WTC11 (cell line): ENCODE measurements around the gene CLEC1A. TPM values are rescaled to one million over a fixed set of nuclear protein-coding genes. Genes with fewer than 3 reads are reported as not detected.

Source experiments
- ATAC-seq: fragments of 200-7000 bp; cut with Tn5 transposase; 2 replicates; pipeline ENCODE4 v1.10.0; 2021; ENCODE audit warnings: mild to moderate bottlenecking, moderate library complexity
- CTCF ChIA-PET: fragments of 300-600 bp; sonication (Branson Sonifier 250); formaldehyde crosslinking; loops from one replicate; lab custom pipeline; 2021; ENCODE audit warnings: antibody characterized with exemption; lab: Charles Lee
- POLR2A ChIA-PET: fragments of 350-600 bp; sonication (Branson Sonifier 250); formaldehyde crosslinking; loops from one replicate; lab custom pipeline; 2021; ENCODE audit warnings: antibody characterized with exemption; lab: Charles Lee
- DNase-seq: peaks from one replicate; pipeline ENCODE4 v3.0.0; 2021; ENCODE audit warnings: low spot score
- H3K27ac Mint-ChIP-seq: 2 replicates; pipeline ENCODE4 v1.8.0; 2021; ENCODE audit warnings: mixed read lengths
- H3K27me3 Mint-ChIP-seq: 2 replicates; pipeline ENCODE4 v1.8.0; 2021; ENCODE audit warnings: low read depth, mild to moderate bottlenecking, moderate library complexity, mixed read lengths
- H3K36me3 Mint-ChIP-seq: 2 replicates; pipeline ENCODE4 v1.8.0; 2021; ENCODE audit warnings: mixed read lengths
- H3K4me1 Mint-ChIP-seq: 2 replicates; pipeline ENCODE4 v1.8.0; 2022; ENCODE audit warnings: mixed read lengths
- H3K4me3 Mint-ChIP-seq: 2 replicates; pipeline ENCODE4 v1.8.0; 2021; ENCODE audit warnings: mild to moderate bottlenecking, moderate library complexity, mixed read lengths
- H3K9me3 Mint-ChIP-seq: 2 replicates; pipeline ENCODE4 v1.8.0; 2021; ENCODE audit warnings: mixed read lengths
- CREB1 ChIP-seq: sonication (generic); formaldehyde crosslinking; IDR thresholded peaks from 2 replicates; pipeline ENCODE4 v1.8.0; 2023; ENCODE audit warnings: mild to moderate bottlenecking, missing genetic modification reagents
- ERG ChIP-seq: fragments of 250-450 bp; sonication (Bioruptor Pico); IDR thresholded peaks from 2 replicates; pipeline ENCODE4 v1.8.0; 2021; ENCODE audit warnings: mild to moderate bottlenecking
- FOXP4 ChIP-seq: sonication (generic); formaldehyde crosslinking; IDR thresholded peaks from 2 replicates; pipeline ENCODE4 v1.8.0; 2022; ENCODE audit warnings: mild to moderate bottlenecking, missing genetic modification reagents
- IRF1 ChIP-seq: sonication (generic); formaldehyde crosslinking; IDR thresholded peaks from 2 replicates; pipeline ENCODE4 v1.8.0; 2023; ENCODE audit warnings: missing genetic modification reagents
- IRF2 ChIP-seq: sonication (generic); formaldehyde crosslinking; IDR thresholded peaks from 2 replicates; pipeline ENCODE4 v1.8.0; 2022; ENCODE audit warnings: low read depth, missing genetic modification reagents, borderline replicate concordance
- NR3C1 ChIP-seq: sonication (generic); formaldehyde crosslinking; conservative IDR thresholded peaks from 2 replicates; pipeline ENCODE4 v1.8.1; 2023; ENCODE audit warnings: low read depth, mild to moderate bottlenecking, missing genetic modification reagents
- PRDM15 ChIP-seq: sonication (generic); formaldehyde crosslinking; IDR thresholded peaks from 2 replicates; pipeline ENCODE4 v1.8.0; 2022; ENCODE audit warnings: missing genetic modification reagents
- RELA ChIP-seq: sonication (generic); formaldehyde crosslinking; IDR thresholded peaks from 2 replicates; pipeline ENCODE4 v1.8.1; 2022; ENCODE audit warnings: missing genetic modification reagents, mild to moderate bottlenecking, borderline replicate concordance
- RORB ChIP-seq: fragments of 250-450 bp; sonication (Bioruptor Pico); IDR thresholded peaks from 2 replicates; pipeline ENCODE4 v1.9.0; 2021; ENCODE audit warnings: mild to moderate bottlenecking
- SMAD4 ChIP-seq: sonication (generic); formaldehyde crosslinking; IDR thresholded peaks from 2 replicates; pipeline ENCODE4 v1.8.0; 2022; ENCODE audit warnings: mild to moderate bottlenecking, missing genetic modification reagents
- SP1 ChIP-seq: sonication (generic); formaldehyde crosslinking; conservative IDR thresholded peaks from 2 replicates; pipeline ENCODE4 v1.8.1; 2022; ENCODE audit warnings: missing genetic modification reagents
- USF2 ChIP-seq: sonication (generic); formaldehyde crosslinking; IDR thresholded peaks from 2 replicates; pipeline ENCODE4 v1.8.1; 2023; ENCODE audit warnings: mild to moderate bottlenecking, missing genetic modification reagents, moderate library complexity
- ZNF138 ChIP-seq: sonication (generic); formaldehyde crosslinking; conservative IDR thresholded peaks from 2 replicates; pipeline ENCODE4 v1.8.1; 2022; ENCODE audit warnings: mild to moderate bottlenecking, moderate library complexity, missing genetic modification reagents
- ZNF281 ChIP-seq: sonication (generic); formaldehyde crosslinking; IDR thresholded peaks from 2 replicates; pipeline ENCODE4 v1.8.0; 2023; ENCODE audit warnings: mild to moderate bottlenecking, missing genetic modification reagents
- total RNA-seq: library from RNA; stranded (reverse); gene quantifications from 3 replicates; pipeline ENCODE4 v1.2.3, GENCODE V29; 2021

The CLEC1A gene
- total RNA-seq, 1 experiment from 2014 or later: not detected

- no peak for TF ChIP-seq PRDM15 (CRISPR knock-in tag)
- TF ChIP-seq ZNF138 (CRISPR knock-in tag): no peak
- no peak for TF ChIP-seq IRF2 (CRISPR knock-in tag)
- TF ChIP-seq CREB1 (CRISPR knock-in tag): no peak
- TF ChIP-seq IRF1 (CRISPR knock-in tag): no peak
- no peak for TF ChIP-seq RORB
Measured at GRCh38 chr12:10101648-10102220, 2.9 kb upstream of the CLEC1A start (continued).

- H3K9me3 Mint-ChIP-seq: peaks cover 10% of the 10 kb centered on the region
- POLR2A ChIA-PET: no interaction called here
Measured at GRCh38 chr12:10101042-10101579, 2.3 kb upstream of the CLEC1A start.

More at GRCh38 chr12:10101042-10101579, 2.3 kb upstream of the CLEC1A start:
- peaks cover 5% of the 10 kb centered on the region; the same call in 1 of the 2 replicates for H3K36me3 Mint-ChIP-seq
- H3K27ac Mint-ChIP-seq: no peak overlapping the region
- ATAC-seq: no peak
- H3K4me3 Mint-ChIP-seq: no peak overlapping the region
- H3K4me1 Mint-ChIP-seq: peaks cover 12% of the 10 kb centered on the region
- CTCF ChIA-PET: no interaction called here
- no peak for DNase-seq
- 0 out of 2 replicates have a peak, but pooled peaks cover 4% of the 10 kb centered on the region for H3K27me3 Mint-ChIP-seq
- TF ChIP-seq FOXP4 (CRISPR knock-in tag) (no peak), RELA (no peak), USF2 (CRISPR knock-in tag) (no peak), SP1 (CRISPR knock-in tag) (no peak), ERG (CRISPR knock-in tag) (no peak), IRF2 (CRISPR knock-in tag) (no peak), NR3C1 (CRISPR knock-in tag) (no peak), SMAD4 (CRISPR knock-in tag) (no peak), ZNF281 (CRISPR knock-in tag) (no peak)
- TF ChIP-seq, all 79 proteins: peak for 0
